Body of pancreas (tissue), 4 donors: ENCODE results near the gene DNAJB2.

Experiments used
- CTCF ChIP-seq, 7 experiments: fragments of 450-650 bp in 4 of 7; fragments of 200-600 bp in 3 of 7; sonication (generic) in 3 of 7; IDR thresholded peaks; one replicate each; pipeline ENCODE4 v1.5.1; 2016 to 2019; ENCODE audit warnings: antibody characterized with exemption in 7 of 7
- POLR2A ChIP-seq, 3 donors: fragments of 450-650 bp; IDR thresholded peaks; one replicate each; pipeline ENCODE4 v1.6.1; 2016; ENCODE audit warnings: antibody characterized with exemption in 3 of 3, mild to moderate bottlenecking in 2 of 3

- TF ChIP-seq CTCF (IDR thresholded peaks at IDR 0.05) (no peak), POLR2A (IDR thresholded peaks at IDR 0.05) (no peak)
Measured at GRCh38 chr2:219282943-219283581, 3.9 kb downstream of the DNAJB2 start.
